T-helper 2 cell (primary cell): Measurements from ENCODE around the gene REEP2.

ENCODE experiments used
- DNase-seq, 5 experiments: peaks; one replicate each; pipeline versions ENCODE4 v3.0.0 to v3.0.0-alpha.2; 2012 to 2022

Gene REEP2

DNA sequence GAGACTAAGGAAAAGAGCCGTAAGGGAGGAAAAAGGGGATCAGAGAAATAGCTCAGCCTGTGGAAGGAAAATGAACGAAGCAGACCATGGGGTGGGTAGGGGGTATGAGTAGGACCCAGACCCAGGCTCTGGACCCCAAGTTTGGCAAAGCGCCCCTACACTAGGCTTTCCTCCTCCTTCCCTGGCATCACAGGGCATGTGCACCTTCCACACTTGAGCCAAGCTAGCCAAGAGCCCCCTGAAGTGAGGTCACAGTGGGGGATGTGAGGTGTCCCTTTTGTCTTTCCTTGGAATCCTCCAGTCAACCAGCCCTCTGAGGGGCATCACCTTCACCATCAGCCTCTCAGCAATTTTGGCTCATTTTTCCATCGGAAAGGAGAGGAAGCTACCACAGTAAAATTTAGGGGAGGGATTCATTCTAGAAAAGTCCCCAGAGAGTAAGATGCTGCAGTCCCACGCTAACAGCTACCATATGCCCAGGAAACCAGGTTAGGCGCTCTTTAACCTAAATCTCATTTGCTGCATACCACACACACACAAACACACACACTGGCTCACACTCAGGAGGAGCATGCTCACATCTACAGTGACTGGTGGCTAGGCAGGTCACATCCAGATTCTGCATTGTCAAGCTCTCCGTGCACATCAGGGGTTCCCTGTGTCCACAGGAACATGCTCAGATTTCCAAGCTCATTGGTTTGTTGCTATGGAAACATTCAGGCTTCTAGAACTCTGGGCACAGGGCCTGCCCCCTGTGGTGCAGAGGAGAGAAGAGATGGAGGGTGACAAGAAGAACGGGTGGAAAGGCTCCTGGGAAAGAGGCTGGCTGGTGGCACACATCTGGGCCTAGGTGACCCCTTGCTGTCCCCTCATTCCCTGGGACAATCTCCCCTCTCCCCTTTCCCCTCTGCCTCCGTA, 9.9 kb downstream of the REEP2 start:
- DNase-seq = no peak

- DNase-seq = peak; percentile 59 to 75 (median 63)
Measured at GRCh38 chr5:138449501-138450239, 10.8 kb downstream of the REEP2 start.

DNA sequence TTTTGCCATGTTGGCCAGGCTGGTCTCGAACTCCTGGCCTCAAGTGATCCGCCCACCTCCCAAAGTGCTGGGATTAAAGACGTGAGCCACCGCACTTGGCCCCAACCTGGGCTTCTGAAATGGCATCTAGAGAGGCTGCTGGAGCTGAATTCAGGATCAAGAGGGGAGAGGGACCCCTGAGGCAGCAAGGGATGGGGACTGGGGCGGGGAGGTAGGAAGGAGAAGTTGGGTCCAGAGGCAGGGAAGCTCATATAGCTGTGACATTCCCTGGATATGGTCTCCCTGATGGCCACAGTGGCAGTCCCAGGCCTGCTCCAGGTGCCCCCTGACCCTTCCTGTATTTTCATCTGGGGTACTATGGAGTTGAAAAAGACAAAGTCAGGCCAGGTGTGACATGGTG, 12.1 kb downstream of the REEP2 start:
- DNase-seq = no peak

- no peak for DNase-seq
Measured at GRCh38 chr5:138452720-138453119, 13.9 kb downstream of the REEP2 start.

DNA sequence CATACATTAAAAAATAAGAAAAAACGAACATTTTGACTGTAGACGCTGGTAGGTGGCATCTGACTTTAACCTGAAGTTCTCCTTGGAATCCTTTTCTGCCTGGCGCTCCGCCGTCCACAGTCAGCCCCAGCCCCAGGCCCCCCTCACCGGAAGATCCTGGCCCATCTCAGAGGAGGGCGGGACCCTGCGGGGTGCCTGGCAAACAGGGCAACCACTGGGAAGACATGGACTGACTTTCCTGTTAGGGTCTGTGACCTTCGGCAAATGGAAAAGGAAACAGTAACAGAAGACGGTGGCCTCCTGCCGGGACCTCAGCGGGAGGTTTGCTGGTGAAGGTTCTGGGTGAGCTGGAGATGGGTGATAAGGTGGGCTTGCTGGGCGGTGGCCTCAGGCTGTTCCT, 14.7 kb downstream of the REEP2 start:
- no peak for DNase-seq

DNA sequence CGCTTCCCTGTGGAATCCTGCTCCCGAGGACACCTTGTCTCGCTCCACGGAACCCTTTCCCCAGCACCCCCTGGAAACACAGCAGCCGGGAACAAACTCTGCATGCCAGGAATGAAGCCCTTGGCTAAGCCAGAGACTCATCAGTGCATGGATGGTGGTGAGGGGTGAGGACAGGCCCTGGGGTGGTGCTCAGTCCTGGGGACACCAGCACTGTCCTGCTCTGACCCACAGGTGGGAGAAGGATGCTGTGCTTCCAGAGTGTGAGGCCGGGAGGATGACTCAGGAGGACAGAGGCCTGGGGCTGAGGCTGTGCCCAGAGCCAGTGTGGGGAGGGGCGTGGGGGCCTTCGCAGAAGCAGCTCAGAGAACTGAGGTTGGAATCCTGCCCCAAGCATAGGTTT, 15.3 kb downstream of the REEP2 start:
- no peak for DNase-seq

DNA sequence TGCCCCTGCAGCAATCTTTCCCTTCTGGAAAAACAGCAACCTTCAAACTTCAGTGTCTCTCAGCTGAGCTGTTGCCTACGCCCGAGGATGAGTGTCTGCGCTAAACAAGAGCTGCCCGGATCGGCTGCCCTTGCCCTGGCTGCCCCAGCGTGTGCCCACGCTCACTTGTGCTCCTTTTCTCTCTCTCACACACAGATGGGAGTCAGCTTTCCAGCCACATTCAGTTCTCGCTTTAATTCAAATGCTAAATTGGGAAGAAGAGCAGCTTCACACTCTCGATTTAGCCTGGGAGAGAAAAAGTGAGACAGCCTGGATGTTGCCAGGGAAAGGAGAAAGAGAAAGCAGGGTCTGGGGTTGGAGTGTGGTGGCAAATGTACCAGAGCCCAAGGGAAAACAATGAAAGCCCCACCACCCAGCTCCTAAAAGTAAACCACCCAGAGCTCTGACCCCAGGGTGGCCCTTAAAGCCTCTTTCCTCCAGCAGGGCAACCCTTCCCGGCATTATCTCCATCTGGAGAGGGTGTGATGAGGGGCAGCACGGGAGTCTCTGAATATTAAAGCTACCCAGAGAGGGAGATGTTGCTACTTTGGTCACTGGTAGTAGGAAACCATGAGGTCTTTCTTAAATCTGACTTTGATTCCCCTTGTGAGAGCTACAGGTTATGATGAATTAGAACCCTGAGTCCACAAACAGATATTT, 16.5 kb downstream of the REEP2 start:
- no peak for DNase-seq

- DNase-seq = no peak
Measured at GRCh38 chr5:138457531-138458275, 18.8 kb downstream of the REEP2 start.

GRCh38 chr5:138458384-138458783, 19.5 kb downstream of the REEP2 start:
- DNase-seq = no peak

GRCh38 chr5:138458856-138459255, 20.0 kb downstream of the REEP2 start:
- no peak for DNase-seq

DNA sequence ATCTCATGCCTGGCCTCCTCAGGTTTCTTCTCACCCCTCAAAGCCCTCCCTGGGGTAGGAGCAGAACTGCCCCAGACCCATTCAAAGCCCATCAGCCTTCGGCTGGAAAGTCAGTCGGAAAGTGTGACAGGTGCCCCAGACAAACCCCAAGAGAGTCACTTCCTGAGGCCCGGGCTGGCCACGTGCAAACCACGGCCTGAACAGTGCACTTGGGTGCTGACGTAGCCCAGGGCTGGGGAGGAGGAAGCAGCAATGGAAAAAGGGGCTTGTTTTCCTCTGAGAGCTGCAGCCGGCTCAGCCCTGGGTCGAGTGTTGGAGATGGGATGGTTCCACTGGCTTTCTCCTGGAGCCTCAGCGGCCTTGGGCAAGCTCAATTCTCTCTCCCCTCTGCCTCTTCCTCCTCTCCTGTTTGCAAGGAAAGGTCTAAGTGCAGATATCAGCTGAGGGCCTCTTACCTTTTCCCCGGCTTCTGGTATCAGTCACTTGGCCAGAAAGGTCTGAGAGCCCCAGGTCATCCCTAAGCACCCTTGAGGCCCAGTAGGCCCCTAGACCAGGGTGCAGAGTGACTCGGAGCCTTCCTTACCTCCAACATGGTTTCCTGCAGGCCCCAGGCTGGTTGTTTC, 20.6 kb downstream of the REEP2 start:
- peak in 4 of 5 experiments; percentile 61 to 91 (median 79) for DNase-seq

DNA sequence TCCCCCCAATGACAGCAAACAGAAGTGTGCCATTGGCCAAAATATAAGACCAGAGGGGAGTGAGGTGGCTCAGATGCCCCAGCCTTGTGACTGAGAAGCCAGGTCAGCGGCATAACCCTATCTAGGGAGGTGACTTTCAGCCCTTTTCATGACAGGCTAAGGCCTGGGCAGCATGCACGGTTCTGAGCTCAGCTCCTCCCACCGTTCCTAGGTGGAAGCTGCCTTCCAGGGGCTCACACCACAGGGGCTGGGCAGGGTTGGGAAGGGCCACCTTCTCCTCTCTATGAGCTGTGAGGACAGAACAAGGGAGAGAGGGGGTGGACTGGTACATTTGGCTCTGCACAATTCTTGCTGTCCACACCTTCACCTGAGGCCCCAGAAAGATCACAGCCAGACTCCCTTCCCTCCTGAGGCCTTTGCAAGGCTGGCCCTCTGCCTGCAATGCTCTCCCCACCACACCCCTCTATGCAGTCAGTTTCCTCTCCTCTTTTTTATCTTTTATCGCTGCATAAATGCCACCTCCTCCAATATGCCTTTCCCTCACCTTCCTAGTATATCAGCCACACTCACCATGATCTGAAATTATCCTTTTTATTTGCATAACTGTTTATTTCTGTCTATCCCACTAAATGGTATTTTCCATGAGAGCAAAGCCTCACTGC, 21.3 kb downstream of the REEP2 start:
- DNase-seq = no peak

DNA sequence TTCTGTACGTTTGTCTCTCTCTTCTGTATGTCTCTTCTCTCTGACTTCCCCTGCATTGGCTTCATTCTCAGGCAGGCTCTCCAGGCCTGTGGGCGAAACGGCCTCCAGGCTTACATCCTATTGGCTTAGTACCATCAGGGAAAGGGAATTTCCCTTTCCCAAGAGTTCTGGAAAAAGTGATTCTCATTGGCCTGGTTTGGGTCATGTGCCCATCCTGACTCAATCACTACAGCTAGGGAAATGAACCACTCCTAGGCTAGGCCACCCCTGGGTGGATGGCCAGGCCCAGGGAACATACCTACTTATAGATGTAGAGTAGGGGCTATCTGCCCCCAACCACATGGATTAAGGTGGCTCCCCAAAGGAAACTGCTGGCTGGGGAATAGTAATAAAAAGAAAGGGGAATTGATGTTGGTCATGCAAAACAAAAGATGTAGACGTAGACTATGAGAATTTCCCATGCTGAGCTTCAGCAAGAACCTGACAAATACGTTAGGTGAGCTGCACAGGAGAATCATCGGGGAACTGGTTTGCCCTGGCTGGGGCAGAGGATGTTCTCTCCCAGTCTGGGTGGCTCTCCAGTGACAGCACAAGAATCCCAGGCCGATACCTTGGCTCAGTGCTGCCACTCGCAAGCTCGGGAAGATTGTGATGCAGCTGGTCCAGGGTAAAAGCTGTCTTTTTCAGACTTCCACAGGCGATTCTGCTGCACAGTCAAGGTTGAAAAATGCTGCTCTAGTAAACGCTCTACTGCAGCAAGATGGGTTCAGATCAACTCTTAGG, 22.7 kb downstream of the REEP2 start:
- no peak for DNase-seq

GRCh38 chr5:138463419-138464007, 24.7 kb downstream of the REEP2 start:
- no peak for DNase-seq

GRCh38 chr5:138464008-138464387, 25.1 kb downstream of the REEP2 start:
- DNase-seq = peak; percentile 86 to 95 (median 88)

- peak; percentile 82 to 98 (median 93) for DNase-seq
Measured at GRCh38 chr5:138464388-138465260, 25.8 kb downstream of the REEP2 start.

GRCh38 chr5:138465261-138466124, 26.6 kb downstream of the REEP2 start, which contains the start of gene EGR1:
TSS of gene EGR1 (plus strand) at chr5:138465479. CDS start at chr5:138465762, 283 bp downstream.
- peak; percentile 79 to 97 (median 94) for DNase-seq
